Liver (tissue), 3 donors: ENCODE results near the gene AKR1B1.

Experiments
- ATF3 ChIP-seq: IDR thresholded peaks from 2 replicates; pipeline ENCODE4 v1.6.1; 2016; ENCODE audit warnings: antibody characterized with exemption
- CTCF ChIP-seq: fragments of 150-350 bp; IDR thresholded peaks from 2 replicates; pipeline ENCODE4 v1.5.1; 2017; ENCODE audit warnings: improper control_type of control experiment, low read depth, low read length; ENCODE audit not compliant: missing input control
- EGR1 ChIP-seq, 2 donors: IDR thresholded peaks; 2 replicates each; pipeline ENCODE4 v1.6.1; 2016 to 2018; ENCODE audit warnings: antibody characterized with exemption in 2 of 2, low read depth in 2 of 2
- FOXA1 ChIP-seq: IDR thresholded peaks from 2 replicates; pipeline ENCODE4 v1.6.1; 2016; ENCODE audit warnings: antibody characterized with exemption
- FOXA2 ChIP-seq: IDR thresholded peaks from 2 replicates; pipeline ENCODE4 v1.6.1; 2016; ENCODE audit warnings: antibody characterized with exemption
- GABPA ChIP-seq, 2 donors: IDR thresholded peaks in 1 of 2; conservative IDR thresholded peaks in 1 of 2; 2 replicates each; pipeline ENCODE4 v1.6.1; 2016; ENCODE audit warnings: antibody characterized with exemption in 2 of 2, mild to moderate bottlenecking in 1 of 2, moderate library complexity in 1 of 2
- HNF4A ChIP-seq, 2 donors: conservative IDR thresholded peaks; 2 replicates each; pipeline ENCODE4 v1.6.1; 2016; ENCODE audit warnings: antibody characterized with exemption in 2 of 2, mild to moderate bottlenecking in 2 of 2
- JUND ChIP-seq, 2 donors: IDR thresholded peaks; 2 replicates each; pipeline ENCODE4 v1.6.1; 2016; ENCODE audit warnings: antibody characterized with exemption in 2 of 2
- MAX ChIP-seq: IDR thresholded peaks from 2 replicates; pipeline ENCODE4 v1.6.1; 2016; ENCODE audit warnings: antibody characterized with exemption
- RAD21 ChIP-seq, 2 donors: IDR thresholded peaks; 2 replicates each; pipeline ENCODE4 v1.6.1; 2016; ENCODE audit warnings: antibody characterized with exemption in 2 of 2, mild to moderate bottlenecking in 2 of 2
- REST ChIP-seq: IDR thresholded peaks from 2 replicates; pipeline ENCODE4 v1.6.1; 2016; ENCODE audit warnings: antibody characterized with exemption, mild to moderate bottlenecking
- SP1 ChIP-seq: IDR thresholded peaks from 2 replicates; pipeline ENCODE4 v1.6.1; 2018; ENCODE audit warnings: antibody characterized with exemption, mild to moderate bottlenecking
- TAF1 ChIP-seq: conservative IDR thresholded peaks from 2 replicates; pipeline ENCODE4 v1.6.1; 2016; ENCODE audit warnings: antibody characterized with exemption, mild to moderate bottlenecking
- YY1 ChIP-seq: IDR thresholded peaks from 2 replicates; pipeline ENCODE4 v1.6.1; 2016; ENCODE audit warnings: antibody characterized with exemption, mild to moderate bottlenecking
- donor health status: healthy.
- donor health status: healthy.

GRCh38 chr7:134400859-134401258, 58.0 kb downstream of the AKR1B1 start:
- TF ChIP-seq FOXA1 (no peak), CTCF (no peak), JUND (IDR thresholded peaks at IDR 0.05) (no peak), REST (no peak), MAX (no peak), SP1 (no peak), HNF4A (conservative IDR thresholded peaks at IDR 0.05) (no peak), GABPA (IDR thresholded peaks at IDR 0.05 in 1 of 2, conservative IDR thresholded peaks at IDR 0.05 in 1 of 2) (no peak), TAF1 (no peak), RAD21 (IDR thresholded peaks at IDR 0.05) (no peak), YY1 (no peak), ATF3 (no peak), FOXA2 (no peak), EGR1 (IDR thresholded peaks at IDR 0.05; ENCODE audit: low read depth in 2 of 2) (no peak)
